ENCODE results near the gene ELMO3. TPM values are rescaled to one million over a fixed set of nuclear protein-coding genes. Genes with fewer than 3 reads are reported as not detected.

Gene ELMO3
- total RNA-seq, 1 donor from 2014 or later = 6.9 TPM

GRCh38 chr16:67151431-67152097 is 47.4 kb upstream of the ELMO3 start:
- Mint-ChIP-seq H3K4me1 (peaks cover 23% of the 10 kb centered on the region), H3K4me3 (peak overlapping the region; percentile 63), H3K9me3 (no peaks in the 10 kb centered on the region), H3K27me3 (peaks cover 17% of the 10 kb centered on the region), H3K36me3 (ENCODE audit: low read depth) (peaks cover 17% of the 10 kb centered on the region), H3K27ac (no peak overlapping the region)
- CTCF ChIA-PET = no interaction called here
- intact Hi-C loops (cut with micrococcal nuclease) = loop anchor here (10.0 kb wide), 1 partner anchor 513 kb away; the partner anchor contains the start of genes ACD, C16orf86, ENKD1 and PARD6A
- no peak for ATAC-seq (ENCODE audit: low read depth)
- POLR2A ChIA-PET = interaction anchor here (0.6 to 1.5 kb wide), 5 partner anchors 8 to 137 kb away, joined by 3 to 5 read pairs (median 4); partner anchors contain the start of gene TRADD
- TF ChIP-seq CTCF (IDR thresholded peaks at IDR 0.05) = no peak
- no peak for DNase-seq

- ATAC-seq (ENCODE audit: low read depth) (no peak), DNase-seq (no peak)
- intact Hi-C loops (cut with micrococcal nuclease) = loop anchor here (1.0 to 10.0 kb wide), 5 partner anchors 136 to 510 kb away; partner anchors contain the start of genes ACD, C16orf86, ENKD1 and PARD6A
- TF ChIP-seq CTCF (IDR thresholded peaks at IDR 0.05) = no peak
- H3K9me3 Mint-ChIP-seq = no peaks in the 10 kb centered on the region
- peaks cover 4% of the 10 kb centered on the region for H3K27me3 Mint-ChIP-seq
- H3K4me3 Mint-ChIP-seq = peak overlapping the region; percentile 71
- H3K27ac Mint-ChIP-seq = no peak overlapping the region
- CTCF ChIA-PET = interaction anchor here (0.6 to 2.6 kb wide), 31 partner anchors 9 to 228 kb away, joined by 3 to 32 read pairs (median 4); partner anchors contain the start of genes CES3, HSF4, NOL3 and TMEM208
- peaks cover 3% of the 10 kb centered on the region for H3K36me3 Mint-ChIP-seq (ENCODE audit: low read depth)
- POLR2A ChIA-PET = interaction anchor here (0.6 to 1.5 kb wide), 6 partner anchors 9 to 176 kb away, joined by 3 to 6 read pairs (median 4); partner anchors contain the start of genes NOL3 and TMEM208
- H3K4me1 Mint-ChIP-seq = peaks cover 44% of the 10 kb centered on the region
Measured at GRCh38 chr16:67154578-67155294, 44.2 kb upstream of the ELMO3 start.

- DNase-seq (peak; percentile 81), ATAC-seq (ENCODE audit: low read depth) (peak; percentile 19)
- Mint-ChIP-seq H3K27me3 (peaks cover 4% of the 10 kb centered on the region), H3K27ac (no peak overlapping the region), H3K4me1 (peaks cover 49% of the 10 kb centered on the region), H3K36me3 (ENCODE audit: low read depth) (peaks cover 3% of the 10 kb centered on the region), H3K4me3 (peak overlapping the region; percentile 71), H3K9me3 (no peaks in the 10 kb centered on the region)
- intact Hi-C loops (cut with micrococcal nuclease) = loop anchor here (1.0 to 10.0 kb wide), 5 partner anchors 137 to 509 kb away; partner anchors contain the start of genes ACD, C16orf86, ENKD1 and PARD6A
- POLR2A ChIA-PET = interaction anchor here (0.6 to 1.5 kb wide), 6 partner anchors 8 to 177 kb away, joined by 3 to 6 read pairs (median 4); partner anchors contain the start of genes NOL3 and TMEM208
- CTCF ChIA-PET = interaction anchor here (0.6 to 2.6 kb wide), 31 partner anchors 8 to 227 kb away, joined by 3 to 32 read pairs (median 4); partner anchors contain the start of genes CES3, HSF4, NOL3 and TMEM208
- TF ChIP-seq CTCF (IDR thresholded peaks at IDR 0.05) = no peak
Measured at GRCh38 chr16:67155295-67156142, 43.4 kb upstream of the ELMO3 start.

- peak overlapping the region; percentile 20 for H3K4me3 Mint-ChIP-seq
- peaks cover 3% of the 10 kb centered on the region for H3K27me3 Mint-ChIP-seq
- H3K27ac Mint-ChIP-seq = no peak overlapping the region
- ATAC-seq (ENCODE audit: low read depth) = no peak
- CTCF ChIA-PET = interaction anchor here (0.8 to 1.8 kb wide), 4 partner anchors 13 to 178 kb away, joined by 3 to 15 read pairs (median 11); partner anchors contain the start of gene NOL3
- peaks cover 51% of the 10 kb centered on the region for H3K4me1 Mint-ChIP-seq
- H3K36me3 Mint-ChIP-seq (ENCODE audit: low read depth) = peaks cover 3% of the 10 kb centered on the region
- no peak for TF ChIP-seq CTCF (IDR thresholded peaks at IDR 0.05)
- POLR2A ChIA-PET = interaction anchor here (1.0 kb wide), 1 partner anchor 128 kb away, joined by 6 read pairs; no protein-coding TSS in a partner anchor
- no peaks in the 10 kb centered on the region for H3K9me3 Mint-ChIP-seq
- intact Hi-C loops (cut with micrococcal nuclease) = loop anchor here (10.0 kb wide), 1 partner anchor 509 kb away; the partner anchor contains the start of genes ACD, C16orf86, ENKD1 and PARD6A
- no peak for DNase-seq
Measured at GRCh38 chr16:67156143-67156844, 42.6 kb upstream of the ELMO3 start.

All from activated B cell treated with CpG ODN at 0.5 μM for 24 hours (primary cell).